D721Med (cell line): ENCODE data around the gene THOP1.
"Not testable (repeated sequence)": the region's sequence is repeated elsewhere in the genome, so short reads cannot be mapped to it uniquely, and the experiment has no call there.

ENCODE experiments used
- DNase-seq: peaks from one replicate; pipeline ENCODE4 v3.0.0; 2011; ENCODE audit warnings: low spot score; ENCODE audit not compliant: insufficient read length
- FAIRE-seq: peaks from 2 replicates; lab custom pipeline; 2011; peaks lifted over from hg19 to GRCh38; lab: Jason Lieb, UNC
- TF ChIP-seq, protein P1 (sequence below): IDR thresholded peaks from 2 replicates; pipeline ENCODE4 v1.5.1; 2012; ENCODE audit warnings: mild to moderate bottlenecking, control low read depth; ENCODE audit not compliant: insufficient read depth; ENCODE audit errors: missing control alignments

THOP1 gene

GRCh38 chr19:2787115-2787514, 1.8 kb downstream of the THOP1 start:
- TF ChIP-seq, protein P1, sequence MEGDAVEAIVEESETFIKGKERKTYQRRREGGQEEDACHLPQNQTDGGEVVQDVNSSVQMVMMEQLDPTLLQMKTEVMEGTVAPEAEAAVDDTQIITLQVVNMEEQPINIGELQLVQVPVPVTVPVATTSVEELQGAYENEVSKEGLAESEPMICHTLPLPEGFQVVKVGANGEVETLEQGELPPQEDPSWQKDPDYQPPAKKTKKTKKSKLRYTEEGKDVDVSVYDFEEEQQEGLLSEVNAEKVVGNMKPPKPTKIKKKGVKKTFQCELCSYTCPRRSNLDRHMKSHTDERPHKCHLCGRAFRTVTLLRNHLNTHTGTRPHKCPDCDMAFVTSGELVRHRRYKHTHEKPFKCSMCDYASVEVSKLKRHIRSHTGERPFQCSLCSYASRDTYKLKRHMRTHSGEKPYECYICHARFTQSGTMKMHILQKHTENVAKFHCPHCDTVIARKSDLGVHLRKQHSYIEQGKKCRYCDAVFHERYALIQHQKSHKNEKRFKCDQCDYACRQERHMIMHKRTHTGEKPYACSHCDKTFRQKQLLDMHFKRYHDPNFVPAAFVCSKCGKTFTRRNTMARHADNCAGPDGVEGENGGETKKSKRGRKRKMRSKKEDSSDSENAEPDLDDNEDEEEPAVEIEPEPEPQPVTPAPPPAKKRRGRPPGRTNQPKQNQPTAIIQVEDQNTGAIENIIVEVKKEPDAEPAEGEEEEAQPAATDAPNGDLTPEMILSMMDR = no peak
- DNase-seq (no peak), FAIRE-seq (no peak)

DNA sequence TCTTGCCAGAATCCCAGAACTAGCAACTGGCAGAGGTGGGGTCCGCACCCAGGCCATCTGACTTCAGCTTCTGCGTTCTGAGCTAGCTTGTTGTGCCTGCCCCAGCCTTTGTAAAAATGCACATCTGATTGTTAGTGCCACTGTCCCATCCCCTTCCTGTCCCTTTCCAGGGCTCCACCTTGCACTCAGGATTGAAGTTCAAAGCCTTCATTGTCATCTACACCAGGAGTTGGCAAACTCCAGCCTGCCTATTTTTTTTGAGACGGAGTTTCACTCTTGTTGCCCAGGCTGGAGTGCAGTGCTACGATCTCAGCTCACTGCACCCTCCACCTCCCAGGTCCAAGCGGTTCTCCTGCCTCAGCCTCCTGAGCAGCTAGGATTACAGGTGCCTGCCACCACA, 2.9 kb downstream of the THOP1 start:
- FAIRE-seq = no peak
- no peak for DNase-seq
- TF ChIP-seq, protein P1 = no peak

- DNase-seq (no peak), FAIRE-seq (no peak)
- TF ChIP-seq, protein P1 = no peak
Measured at GRCh38 chr19:2790194-2790556, 4.9 kb downstream of the THOP1 start.

GRCh38 chr19:2790557-2791271, 5.4 kb downstream of the THOP1 start:
- FAIRE-seq = no peak
- TF ChIP-seq, protein P1 = no peak
- DNase-seq = no peak

DNA sequence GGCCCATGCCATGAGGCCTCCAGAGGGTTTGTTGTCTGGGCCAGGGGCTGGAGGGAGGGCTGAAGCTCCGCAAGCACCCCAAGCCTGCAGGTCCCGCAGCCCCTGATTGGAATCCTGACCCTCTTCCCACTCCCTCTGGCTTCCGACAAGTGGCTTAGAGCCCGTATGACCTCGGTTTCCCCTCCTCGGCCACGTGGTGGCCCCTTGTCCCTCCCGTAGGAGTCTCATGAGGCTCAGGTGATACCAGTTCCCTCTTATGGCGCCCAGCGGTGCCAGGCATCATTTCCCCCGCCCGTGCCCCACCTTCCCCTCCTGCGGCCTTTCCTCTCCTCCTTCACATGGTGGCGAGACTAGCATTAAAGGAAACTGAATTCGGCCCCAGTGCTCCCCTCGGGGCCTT, 6.1 kb downstream of the THOP1 start:
- FAIRE-seq (no peak), DNase-seq (no peak)
- TF ChIP-seq, protein P1 = no peak

DNA sequence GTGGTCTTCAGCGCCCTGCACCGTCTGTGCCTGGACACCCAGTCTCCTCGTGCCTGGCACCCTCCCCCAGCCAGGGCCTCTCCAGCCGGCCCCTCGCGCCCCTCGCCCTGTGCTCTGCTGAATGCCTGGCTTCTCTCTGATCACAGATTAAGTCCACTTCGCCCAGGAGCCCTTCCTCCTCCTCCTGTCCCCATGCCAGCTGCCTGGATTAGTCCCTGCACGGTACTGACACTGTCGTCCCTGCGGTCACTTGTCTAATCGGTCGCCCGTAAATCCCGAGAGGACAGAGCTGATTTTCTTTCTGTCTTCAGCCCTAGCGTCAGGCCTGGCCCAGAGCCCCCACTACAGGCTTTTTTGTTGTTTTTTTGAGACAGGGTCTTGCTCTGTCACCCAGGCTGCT, 6.6 kb downstream of the THOP1 start:
- TF ChIP-seq, protein P1 = no peak
- no peak for FAIRE-seq
- DNase-seq = peak; percentile 83

DNA sequence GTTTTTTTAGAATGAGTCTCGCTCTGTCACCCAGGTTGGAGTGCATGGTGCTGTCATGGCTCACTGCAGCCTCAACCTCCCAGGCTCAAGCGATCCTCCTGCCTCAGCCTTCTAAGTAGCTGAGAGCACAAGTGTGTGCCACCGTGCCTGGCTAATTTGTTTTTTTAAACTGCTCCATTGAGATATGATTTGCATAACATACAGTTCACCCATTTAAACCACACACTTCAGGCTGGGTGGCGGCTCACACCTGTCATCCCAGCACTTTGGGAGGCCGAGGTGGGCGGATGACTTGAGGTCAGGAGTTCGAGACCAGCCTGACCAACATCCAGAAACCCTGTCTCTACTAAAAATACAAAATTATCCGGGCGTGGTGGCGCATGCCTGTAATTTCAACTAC, 7.4 kb downstream of the THOP1 start:
- not testable (repeated sequence) for DNase-seq, FAIRE-seq

GRCh38 chr19:2793126-2793525, 7.8 kb downstream of the THOP1 start:
- DNase-seq (no peak), FAIRE-seq (no peak)
- TF ChIP-seq, protein P1 = no peak
